Astrocyte (in vitro differentiated cells and primary cell): ENCODE results near the gene PRSS16. TPM values are rescaled to one million over a fixed set of nuclear protein-coding genes. Genes with fewer than 3 reads are reported as not detected.

Source experiments
- DNase-seq: peaks from one replicate; pipeline ENCODE4 v3.0.0-alpha.2; 2010; ENCODE audit warnings: low read depth
- FAIRE-seq: peaks from 2 replicates; lab custom pipeline; 2011; peaks lifted over from hg19 to GRCh38; lab: Jason Lieb, UNC
- H2AFZ ChIP-seq: 2 replicates; pipeline ENCODE4 v1.6.0; 2012; ENCODE audit warnings: low read depth, low read length, inconsistent platforms
- H3K27ac ChIP-seq: 2 replicates; pipeline ENCODE4 v1.5.1; 2011; ENCODE audit warnings: low read depth, low read length, inconsistent platforms
- H3K27me3 ChIP-seq: 2 replicates; pipeline ENCODE4 v1.6.0; 2011; ENCODE audit warnings: low read length, inconsistent platforms; ENCODE audit not compliant: insufficient read depth
- H3K36me3 ChIP-seq: 2 replicates; pipeline ENCODE4 v1.5.1; 2011; ENCODE audit warnings: low read length, inconsistent platforms; ENCODE audit not compliant: insufficient read depth
- H3K4me1 ChIP-seq: 2 replicates; pipeline ENCODE4 v1.5.1; 2011; ENCODE audit warnings: low read length, inconsistent platforms; ENCODE audit not compliant: insufficient read depth
- H3K4me2 ChIP-seq: 2 replicates; pipeline ENCODE4 v1.6.0; 2012; ENCODE audit warnings: low read length, inconsistent platforms
- H3K4me3 ChIP-seq: 2 replicates; pipeline ENCODE4 v1.5.1; 2011; ENCODE audit warnings: low read depth, mild to moderate bottlenecking, low read length, inconsistent platforms; ENCODE audit not compliant: insufficient read depth
- H3K79me2 ChIP-seq: 2 replicates; pipeline ENCODE4 v1.6.0; 2012; ENCODE audit warnings: mild to moderate bottlenecking, low read length, inconsistent platforms; ENCODE audit not compliant: insufficient read depth
- H3K9ac ChIP-seq: 2 replicates; pipeline ENCODE4 v1.6.0; 2012; ENCODE audit warnings: mild to moderate bottlenecking, low read length, inconsistent platforms
- H3K9me3 ChIP-seq: 2 replicates; pipeline ENCODE4 v1.5.1; 2012; ENCODE audit warnings: low read depth, mild to moderate bottlenecking, low read length, inconsistent platforms; ENCODE audit not compliant: insufficient read depth
- H4K20me1 ChIP-seq: 2 replicates; pipeline ENCODE4 v1.6.0; 2012; ENCODE audit warnings: low read length, inconsistent platforms; ENCODE audit not compliant: insufficient read depth
- H3K27ac Mint-ChIP-seq: one replicate; pipeline ENCODE4 v1.8.0; 2021; ENCODE audit warnings: mild to moderate bottlenecking, mixed read lengths; ENCODE audit not compliant: unreplicated experiment
- H3K27me3 Mint-ChIP-seq: one replicate; pipeline ENCODE4 v1.8.0; 2021; ENCODE audit warnings: low read depth, mixed read lengths; ENCODE audit not compliant: unreplicated experiment
- H3K36me3 Mint-ChIP-seq: one replicate; pipeline ENCODE4 v1.8.0; 2021; ENCODE audit warnings: low read depth, mixed read lengths; ENCODE audit not compliant: unreplicated experiment
- H3K4me1 Mint-ChIP-seq: one replicate; pipeline ENCODE4 v1.8.0; 2021; ENCODE audit warnings: low read depth, mixed read lengths; ENCODE audit not compliant: unreplicated experiment
- H3K4me3 Mint-ChIP-seq: one replicate; pipeline ENCODE4 v1.8.0; 2021; ENCODE audit warnings: mild to moderate bottlenecking, moderate library complexity, mixed read lengths; ENCODE audit not compliant: unreplicated experiment
- H3K9me3 Mint-ChIP-seq: one replicate; pipeline ENCODE4 v1.8.0; 2021; ENCODE audit warnings: mild to moderate bottlenecking, mixed read lengths; ENCODE audit not compliant: unreplicated experiment
- EZH2 ChIP-seq: IDR thresholded peaks from 2 replicates; pipeline ENCODE4 v1.6.1; 2012; ENCODE audit warnings: mild to moderate bottlenecking, low read length, inconsistent platforms; ENCODE audit not compliant: insufficient read depth
- total RNA-seq: library from RNA; stranded (reverse); gene quantifications from 2 replicates; pipeline ENCODE4 v1.2.1, GENCODE V29; 2021
- TF ChIP-seq, protein P1 (sequence below): IDR thresholded peaks from 2 replicates; pipeline ENCODE4 v1.5.1; 2011; ENCODE audit warnings: low read depth, mild to moderate bottlenecking, inconsistent platforms, low read length, moderate library complexity; ENCODE audit not compliant: insufficient read depth

The PRSS16 gene
- total RNA-seq, 1 donor from 2014 or later = 2.3 TPM

DNA sequence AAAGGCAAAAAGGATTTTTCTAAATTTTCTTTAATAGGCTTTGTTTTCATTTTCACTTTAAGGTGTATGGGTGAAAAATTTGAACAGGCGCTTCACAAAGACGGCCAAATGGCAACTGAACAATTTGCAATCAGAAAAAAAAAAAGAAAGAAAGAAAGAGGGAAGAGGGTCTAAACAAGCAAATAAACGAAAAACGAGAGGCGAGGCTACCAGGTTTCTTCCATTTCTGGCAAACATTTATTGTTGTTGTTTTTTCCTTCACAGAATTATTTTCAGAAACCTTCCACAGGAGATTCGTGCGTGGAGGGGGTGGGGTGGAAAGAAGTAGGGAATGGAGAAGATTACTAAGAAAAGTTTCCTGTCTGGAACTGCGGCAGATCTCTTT lies 40.2 kb downstream of the PRSS16 start:
- H3K36me3 Mint-ChIP-seq = peaks cover 1% of the 10 kb centered on the region
- H3K27me3 ChIP-seq = peaks cover 71% of the 10 kb centered on the region
- FAIRE-seq = no peak
- peaks cover 46% of the 10 kb centered on the region for H3K27me3 Mint-ChIP-seq
- H3K4me1 Mint-ChIP-seq = peaks cover 10% of the 10 kb centered on the region
- no peaks in the 10 kb centered on the region for H3K79me2 ChIP-seq
- no peaks in the 10 kb centered on the region for H3K36me3 ChIP-seq
- H2AFZ ChIP-seq = no peak overlapping the region
- peaks cover 6% of the 10 kb centered on the region for H3K9me3 ChIP-seq
- peak overlapping the region; percentile 87 for H3K4me3 Mint-ChIP-seq
- peaks cover 7% of the 10 kb centered on the region for H3K4me1 ChIP-seq
- H3K9ac ChIP-seq = no peak overlapping the region
- no peak overlapping the region for H3K4me3 ChIP-seq
- peak overlapping the region; percentile 42 for H3K27ac Mint-ChIP-seq
- H3K4me2 ChIP-seq = peak overlapping the region; percentile 62
- DNase-seq = no peak
- H3K9me3 Mint-ChIP-seq = peaks cover 2% of the 10 kb centered on the region
- TF ChIP-seq, protein P1, sequence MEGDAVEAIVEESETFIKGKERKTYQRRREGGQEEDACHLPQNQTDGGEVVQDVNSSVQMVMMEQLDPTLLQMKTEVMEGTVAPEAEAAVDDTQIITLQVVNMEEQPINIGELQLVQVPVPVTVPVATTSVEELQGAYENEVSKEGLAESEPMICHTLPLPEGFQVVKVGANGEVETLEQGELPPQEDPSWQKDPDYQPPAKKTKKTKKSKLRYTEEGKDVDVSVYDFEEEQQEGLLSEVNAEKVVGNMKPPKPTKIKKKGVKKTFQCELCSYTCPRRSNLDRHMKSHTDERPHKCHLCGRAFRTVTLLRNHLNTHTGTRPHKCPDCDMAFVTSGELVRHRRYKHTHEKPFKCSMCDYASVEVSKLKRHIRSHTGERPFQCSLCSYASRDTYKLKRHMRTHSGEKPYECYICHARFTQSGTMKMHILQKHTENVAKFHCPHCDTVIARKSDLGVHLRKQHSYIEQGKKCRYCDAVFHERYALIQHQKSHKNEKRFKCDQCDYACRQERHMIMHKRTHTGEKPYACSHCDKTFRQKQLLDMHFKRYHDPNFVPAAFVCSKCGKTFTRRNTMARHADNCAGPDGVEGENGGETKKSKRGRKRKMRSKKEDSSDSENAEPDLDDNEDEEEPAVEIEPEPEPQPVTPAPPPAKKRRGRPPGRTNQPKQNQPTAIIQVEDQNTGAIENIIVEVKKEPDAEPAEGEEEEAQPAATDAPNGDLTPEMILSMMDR = no peak
- no peak for TF ChIP-seq EZH2
- H4K20me1 ChIP-seq = no peaks in the 10 kb centered on the region
- no peak overlapping the region for H3K27ac ChIP-seq

GRCh38 chr6:27288136-27289044 lies 40.9 kb downstream of the PRSS16 start:
- H2AFZ ChIP-seq = no peak overlapping the region
- H3K36me3 ChIP-seq = no peaks in the 10 kb centered on the region
- TF ChIP-seq, protein P1 = no peak
- TF ChIP-seq EZH2 = peak; percentile 86
- peaks cover 40% of the 10 kb centered on the region for H3K27me3 Mint-ChIP-seq
- H3K79me2 ChIP-seq = no peaks in the 10 kb centered on the region
- peaks cover 4% of the 10 kb centered on the region for H3K9me3 ChIP-seq
- FAIRE-seq (no peak), DNase-seq (no peak)
- H3K27ac ChIP-seq = no peak overlapping the region
- H3K36me3 Mint-ChIP-seq = peaks cover 1% of the 10 kb centered on the region
- no peak overlapping the region for H3K27ac Mint-ChIP-seq
- H3K4me2 ChIP-seq = peak overlapping the region; percentile 62
- H3K27me3 ChIP-seq = peaks cover 64% of the 10 kb centered on the region
- H3K4me1 Mint-ChIP-seq = peaks cover 10% of the 10 kb centered on the region
- H3K4me3 Mint-ChIP-seq = peak overlapping the region; percentile 87
- H3K4me1 ChIP-seq = peaks cover 7% of the 10 kb centered on the region
- no peaks in the 10 kb centered on the region for H4K20me1 ChIP-seq
- no peak overlapping the region for H3K9ac ChIP-seq
- H3K4me3 ChIP-seq = no peak overlapping the region
- no peaks in the 10 kb centered on the region for H3K9me3 Mint-ChIP-seq
